GM12878 (cell line): Measurements from ENCODE around the gene HTR4. TPM values are rescaled to one million over a fixed set of nuclear protein-coding genes. Genes with fewer than 3 reads are reported as not detected.

Experiments
- ATAC-seq: fragments of 200-7000 bp; cut with Tn5 transposase; 3 replicates; pipeline ENCODE4 v1.9.1; 2020; ENCODE audit warnings: mild to moderate bottlenecking, moderate library complexity
- BruUV-seq: library from RNA; stranded (reverse); fragments of 400-500 nt; replicated peaks from 2 replicates; lab custom pipeline; 2021; lab: Mats Ljungman, UMichigan
- CTCF ChIA-PET: fragments of 300-600 bp; sonication (Branson Sonifier 250); formaldehyde crosslinking; extraction: SDS; loops from one replicate; lab custom pipeline; 2021; ENCODE audit warnings: inconsistent platforms; lab: Yijun Ruan, JAX
- POLR2A ChIA-PET: fragments of 350-600 bp; formaldehyde crosslinking; extraction: SDS; loops from one replicate; lab custom pipeline; 2021; ENCODE audit warnings: inconsistent platforms; lab: Charles Lee
- RAD21 ChIA-PET: fragments of 300-600 bp; sonication (Branson Sonifier 250); formaldehyde crosslinking; loops from one replicate; lab custom pipeline; 2023; ENCODE audit warnings: antibody characterized with exemption; ENCODE audit not compliant: unreplicated experiment; lab: Charles Lee
- SMC1A ChIA-PET: fragments of 300-600 bp; sonication (Branson Sonifier 250); formaldehyde crosslinking; loops from one replicate; lab custom pipeline; 2023; ENCODE audit not compliant: unreplicated experiment, uncharacterized antibody; lab: Charles Lee
- DNase-seq: peaks from one replicate; pipeline ENCODE4 v3.0.0-alpha.2; 2011; ENCODE audit warnings: low read depth, low spot score
- FAIRE-seq: peaks from 3 replicates; lab custom pipeline; 2011; peaks lifted over from hg19 to GRCh38; lab: Jason Lieb, UNC
- H2AFZ ChIP-seq: 2 replicates; pipeline ENCODE4 v1.6.0; 2011; ENCODE audit warnings: low read depth, low read length, control low read depth; ENCODE audit not compliant: control insufficient read depth
- H3K27ac ChIP-seq: 2 replicates; pipeline ENCODE4 v1.5.1; 2011; ENCODE audit warnings: control low read depth; ENCODE audit not compliant: control insufficient read depth, insufficient read depth
- H3K27me3 ChIP-seq, 2 experiments: replicated peaks in 1 of 2; 2 replicates each; pipeline versions ENCODE4 v1.6.0 to v1.6.1; 2011; ENCODE audit warnings: low read length in 1 of 2; ENCODE audit not compliant: control insufficient read depth in 2 of 2, insufficient read depth in 2 of 2
- H3K36me3 ChIP-seq, 2 experiments: 2 replicates each; pipeline ENCODE4 v1.5.1; 2011; ENCODE audit warnings: low read length in 1 of 2; ENCODE audit not compliant: control insufficient read depth in 2 of 2, insufficient read depth in 2 of 2
- H3K4me1 ChIP-seq: 2 replicates; pipeline ENCODE4 v1.6.1; 2011; ENCODE audit warnings: mild to moderate bottlenecking, low read length, moderate library complexity, mixed read lengths; ENCODE audit not compliant: control insufficient read depth, insufficient read depth
- H3K4me2 ChIP-seq: 2 replicates; pipeline ENCODE4 v1.6.0; 2011; ENCODE audit warnings: control low read depth; ENCODE audit not compliant: control insufficient read depth, insufficient read depth
- H3K4me3 ChIP-seq: fragments of 200-600 bp; sonication (generic); 2 replicates; pipeline ENCODE4 v1.5.1; 2016
- H3K79me2 ChIP-seq: 2 replicates; pipeline ENCODE4 v1.6.0; 2011; ENCODE audit warnings: low read length; ENCODE audit not compliant: control insufficient read depth, insufficient read depth
- H3K9ac ChIP-seq: 2 replicates; pipeline ENCODE4 v1.8.0; 2011; ENCODE audit warnings: low read length, control low read depth, mixed read lengths; ENCODE audit not compliant: control insufficient read depth, insufficient read depth
- H3K9me3 ChIP-seq: replicated peaks from 3 replicates; pipeline ENCODE4 v1.5.1; 2011; ENCODE audit warnings: mild to moderate bottlenecking, low read length; ENCODE audit not compliant: control insufficient read depth, insufficient read depth
- H4K20me1 ChIP-seq: 2 replicates; pipeline ENCODE4 v1.6.0; 2011; ENCODE audit not compliant: control insufficient read depth, insufficient read depth
- BCL11A ChIP-seq: IDR thresholded peaks from 2 replicates; pipeline ENCODE4 v1.6.1; 2011; ENCODE audit warnings: low read depth, low read length
- BHLHE40 ChIP-seq, 2 experiments: fragments of 450-650 bp in 1 of 2; IDR thresholded peaks; 2 replicates each; pipeline ENCODE4 v1.6.1; 2011 to 2017; ENCODE audit warnings: low read depth in 2 of 2, borderline replicate concordance in 1 of 2, improper control_type of control experiment in 1 of 2, low read length in 1 of 2, mild to moderate bottlenecking in 1 of 2
- FOXM1 ChIP-seq: IDR thresholded peaks from 2 replicates; pipeline ENCODE4 v1.6.1; 2012; ENCODE audit warnings: low read depth, mild to moderate bottlenecking, inconsistent platforms, low read length, moderate library complexity
- HDAC2 ChIP-seq: fragments of 200-600 bp; sonication (generic); IDR thresholded peaks from 2 replicates; pipeline ENCODE4 v1.6.1; 2017
- HDGF ChIP-seq: fragments of 450-650 bp; IDR thresholded peaks from 2 replicates; pipeline ENCODE4 v1.6.1; 2016; ENCODE audit warnings: antibody characterized with exemption
- KDM1A ChIP-seq: fragments of 200-600 bp; sonication (generic); IDR thresholded peaks from 2 replicates; pipeline ENCODE4 v1.6.1; 2016; ENCODE audit warnings: borderline replicate concordance
- MYC ChIP-seq: IDR thresholded peaks from 2 replicates; pipeline ENCODE4 v1.6.1; 2011; ENCODE audit warnings: mild to moderate bottlenecking, low read length, moderate library complexity, inconsistent platforms; ENCODE audit not compliant: insufficient read depth, insufficient replicate concordance, insufficient read length, severe bottlenecking
- RAD51 ChIP-seq: fragments of 450-650 bp; IDR thresholded peaks from 2 replicates; pipeline ENCODE4 v1.6.1; 2016; ENCODE audit warnings: moderate library complexity, mild to moderate bottlenecking, inconsistent platforms
- SREBF2 ChIP-seq: IDR thresholded peaks from 2 replicates; pipeline ENCODE4 v1.6.1; 2012; ENCODE audit warnings: mild to moderate bottlenecking, low read length
- WRNIP1 ChIP-seq: IDR thresholded peaks from 2 replicates; pipeline ENCODE4 v1.6.1; 2011; ENCODE audit warnings: low read depth, low read length, improper control_type of control experiment, borderline replicate concordance
- ZNF622 ChIP-seq: fragments of 450-650 bp; IDR thresholded peaks from 2 replicates; pipeline ENCODE4 v1.6.1; 2017; ENCODE audit warnings: mild to moderate bottlenecking, inconsistent platforms
- WGBS: methylation state at CpG from one replicate; pipeline ENCODE4 v1.1.6; 2016; ENCODE audit warnings: low lambda C conversion rate; ENCODE audit not compliant: insufficient replicate concordance, insufficient coverage; ENCODE audit errors: missing lambda C conversion rate; 5-methylcytosine and 5-hydroxymethylcytosine counted together
- in situ Hi-C: fragments of 300-500 bp; cut with MboI; formaldehyde crosslinking; loops from 9 replicates; pipeline ENCODE4 v1.14.3; 2018; ENCODE audit warnings: mixed read lengths
- intact Hi-C: fragments of 100-400 bp; cut with micrococcal nuclease; formaldehyde crosslinking; loops from one replicate; pipeline ENCODE4 v1.14.2; 2022; ENCODE audit not compliant: unreplicated experiment
- polyA plus RNA-seq, 11 experiments: library from polyadenylated mRNA; depleted of rRNA in 4 of 11; unstranded in 6 of 11; stranded (reverse) in 5 of 11; fragments of >200 nt; fragmentation: Nextera tagmentation in 4 of 11; fragmentation: Illumina TruSeq in 1 of 11; extraction: Ambion mirVana in 4 of 11; extraction: Trizol in 1 of 11; gene quantifications; 1 replicate in 1 of 11; 2 replicates in 10 of 11; pipeline versions ENCODE4 v1.2.1 to v1.2.3, GENCODE V29; 2011 to 2016; ENCODE audit warnings: inconsistent platforms in 2 of 11, missing spikeins in 2 of 11, low read depth in 1 of 11
- total RNA-seq, 4 experiments: library from RNA; depleted of rRNA in 3 of 4; stranded (reverse); fragments of >200 nt in 3 of 4; fragmentation: Illumina TruSeq in 1 of 4; extraction: Trizol in 1 of 4; gene quantifications; 2 replicates each; pipeline versions ENCODE4 v1.2.1 to v1.2.3, GENCODE V29; 2013 to 2021
- TF ChIP-seq, protein P1 (sequence below): IDR thresholded peaks from 2 replicates; pipeline ENCODE4 v1.6.1; 2011; ENCODE audit warnings: low read depth, low read length, improper control_type of control experiment, borderline replicate concordance
- TF ChIP-seq, protein P2 (sequence below): IDR thresholded peaks from 2 replicates; pipeline ENCODE4 v1.6.1; 2012; ENCODE audit warnings: mild to moderate bottlenecking, low read depth, low read length
- TF ChIP-seq, protein P3 (sequence below): fragments of 450-650 bp; formaldehyde crosslinking; IDR thresholded peaks from 2 replicates; pipeline ENCODE4 v1.4.0; 2022; ENCODE audit warnings: mild to moderate bottlenecking, moderate library complexity

HTR4 gene
- total and polyA plus RNA-seq, 10 of the 15 experiments (the other 5 are each of a cell fraction or from before 2014, with no cell fraction given), result not detected

DNA sequence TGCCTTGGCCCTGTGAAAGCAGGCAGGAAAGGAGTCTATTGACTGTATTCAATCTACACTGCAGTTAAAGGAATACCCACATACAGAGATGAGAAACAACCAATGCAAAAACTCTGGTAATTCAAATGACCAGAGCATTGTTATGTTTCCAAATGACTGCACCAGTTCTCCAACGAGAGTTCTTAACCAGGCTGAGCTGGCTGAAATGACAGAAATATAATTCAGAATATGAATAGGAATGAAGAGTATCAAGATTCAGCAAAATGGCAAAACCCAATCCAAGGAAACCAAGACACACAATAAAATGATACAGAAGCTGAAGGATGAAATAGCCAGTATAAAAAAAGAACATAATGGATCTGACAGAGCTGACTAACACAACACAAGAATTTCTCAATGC is 119.1 kb downstream of the HTR4 start:
- RAD21 ChIA-PET, result no interaction called here
- H3K36me3 ChIP-seq, result no peaks in the 10 kb centered on the region
- H4K20me1 ChIP-seq, result no peaks in the 10 kb centered on the region
- intact Hi-C loops (no loop called here), in situ Hi-C loops (no loop called here)
- H3K9me3 ChIP-seq, result no peaks in the 10 kb centered on the region
- POLR2A ChIA-PET, result no interaction called here
- DNase-seq (no peak), FAIRE-seq (no peak), ATAC-seq (no peak)
- no peaks in the 10 kb centered on the region for H3K79me2 ChIP-seq
- no peaks in the 10 kb centered on the region for H3K4me1 ChIP-seq
- H3K9ac ChIP-seq, result no peak overlapping the region
- no peak overlapping the region for H2AFZ ChIP-seq
- no peak overlapping the region for H3K27ac ChIP-seq
- WGBS, result 0% methylated on average over 1 of the region's 1 CpG
- no peak overlapping the region for H3K4me3 ChIP-seq
- no peak overlapping the region for H3K4me2 ChIP-seq
- CTCF ChIA-PET, result interaction anchor here (1.2 kb wide), 1 partner anchor 50 kb away, joined by 3 read pairs; no protein-coding TSS in a partner anchor
- SMC1A ChIA-PET, result interaction anchor here (0.6 kb wide), 1 partner anchor 588 kb away, joined by 3 read pairs; no protein-coding TSS in a partner anchor
- no peaks in the 10 kb centered on the region for H3K27me3 ChIP-seq
- BruUV-seq, result no TSS peak
- TF ChIP-seq BHLHE40 (IDR thresholded peaks at IDR 0.05; ENCODE audit: borderline replicate concordance in 1 of 2, low read depth in 2 of 2, low read length in 1 of 2), result no peak
- TF ChIP-seq SREBF2, result no peak
- TF ChIP-seq, protein P1, sequence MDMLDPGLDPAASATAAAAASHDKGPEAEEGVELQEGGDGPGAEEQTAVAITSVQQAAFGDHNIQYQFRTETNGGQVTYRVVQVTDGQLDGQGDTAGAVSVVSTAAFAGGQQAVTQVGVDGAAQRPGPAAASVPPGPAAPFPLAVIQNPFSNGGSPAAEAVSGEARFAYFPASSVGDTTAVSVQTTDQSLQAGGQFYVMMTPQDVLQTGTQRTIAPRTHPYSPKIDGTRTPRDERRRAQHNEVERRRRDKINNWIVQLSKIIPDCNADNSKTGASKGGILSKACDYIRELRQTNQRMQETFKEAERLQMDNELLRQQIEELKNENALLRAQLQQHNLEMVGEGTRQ, result no peak
- TF ChIP-seq KDM1A, result no peak
- TF ChIP-seq BCL11A, result no peak
- TF ChIP-seq HDGF, result no peak
- no peak for TF ChIP-seq RAD51
- no peak for TF ChIP-seq WRNIP1
- no peak for TF ChIP-seq MYC
- TF ChIP-seq, protein P2, sequence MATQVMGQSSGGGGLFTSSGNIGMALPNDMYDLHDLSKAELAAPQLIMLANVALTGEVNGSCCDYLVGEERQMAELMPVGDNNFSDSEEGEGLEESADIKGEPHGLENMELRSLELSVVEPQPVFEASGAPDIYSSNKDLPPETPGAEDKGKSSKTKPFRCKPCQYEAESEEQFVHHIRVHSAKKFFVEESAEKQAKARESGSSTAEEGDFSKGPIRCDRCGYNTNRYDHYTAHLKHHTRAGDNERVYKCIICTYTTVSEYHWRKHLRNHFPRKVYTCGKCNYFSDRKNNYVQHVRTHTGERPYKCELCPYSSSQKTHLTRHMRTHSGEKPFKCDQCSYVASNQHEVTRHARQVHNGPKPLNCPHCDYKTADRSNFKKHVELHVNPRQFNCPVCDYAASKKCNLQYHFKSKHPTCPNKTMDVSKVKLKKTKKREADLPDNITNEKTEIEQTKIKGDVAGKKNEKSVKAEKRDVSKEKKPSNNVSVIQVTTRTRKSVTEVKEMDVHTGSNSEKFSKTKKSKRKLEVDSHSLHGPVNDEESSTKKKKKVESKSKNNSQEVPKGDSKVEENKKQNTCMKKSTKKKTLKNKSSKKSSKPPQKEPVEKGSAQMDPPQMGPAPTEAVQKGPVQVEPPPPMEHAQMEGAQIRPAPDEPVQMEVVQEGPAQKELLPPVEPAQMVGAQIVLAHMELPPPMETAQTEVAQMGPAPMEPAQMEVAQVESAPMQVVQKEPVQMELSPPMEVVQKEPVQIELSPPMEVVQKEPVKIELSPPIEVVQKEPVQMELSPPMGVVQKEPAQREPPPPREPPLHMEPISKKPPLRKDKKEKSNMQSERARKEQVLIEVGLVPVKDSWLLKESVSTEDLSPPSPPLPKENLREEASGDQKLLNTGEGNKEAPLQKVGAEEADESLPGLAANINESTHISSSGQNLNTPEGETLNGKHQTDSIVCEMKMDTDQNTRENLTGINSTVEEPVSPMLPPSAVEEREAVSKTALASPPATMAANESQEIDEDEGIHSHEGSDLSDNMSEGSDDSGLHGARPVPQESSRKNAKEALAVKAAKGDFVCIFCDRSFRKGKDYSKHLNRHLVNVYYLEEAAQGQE, result no peak
- TF ChIP-seq FOXM1, result no peak
- no peak for TF ChIP-seq ZNF622
- TF ChIP-seq, protein P3, sequence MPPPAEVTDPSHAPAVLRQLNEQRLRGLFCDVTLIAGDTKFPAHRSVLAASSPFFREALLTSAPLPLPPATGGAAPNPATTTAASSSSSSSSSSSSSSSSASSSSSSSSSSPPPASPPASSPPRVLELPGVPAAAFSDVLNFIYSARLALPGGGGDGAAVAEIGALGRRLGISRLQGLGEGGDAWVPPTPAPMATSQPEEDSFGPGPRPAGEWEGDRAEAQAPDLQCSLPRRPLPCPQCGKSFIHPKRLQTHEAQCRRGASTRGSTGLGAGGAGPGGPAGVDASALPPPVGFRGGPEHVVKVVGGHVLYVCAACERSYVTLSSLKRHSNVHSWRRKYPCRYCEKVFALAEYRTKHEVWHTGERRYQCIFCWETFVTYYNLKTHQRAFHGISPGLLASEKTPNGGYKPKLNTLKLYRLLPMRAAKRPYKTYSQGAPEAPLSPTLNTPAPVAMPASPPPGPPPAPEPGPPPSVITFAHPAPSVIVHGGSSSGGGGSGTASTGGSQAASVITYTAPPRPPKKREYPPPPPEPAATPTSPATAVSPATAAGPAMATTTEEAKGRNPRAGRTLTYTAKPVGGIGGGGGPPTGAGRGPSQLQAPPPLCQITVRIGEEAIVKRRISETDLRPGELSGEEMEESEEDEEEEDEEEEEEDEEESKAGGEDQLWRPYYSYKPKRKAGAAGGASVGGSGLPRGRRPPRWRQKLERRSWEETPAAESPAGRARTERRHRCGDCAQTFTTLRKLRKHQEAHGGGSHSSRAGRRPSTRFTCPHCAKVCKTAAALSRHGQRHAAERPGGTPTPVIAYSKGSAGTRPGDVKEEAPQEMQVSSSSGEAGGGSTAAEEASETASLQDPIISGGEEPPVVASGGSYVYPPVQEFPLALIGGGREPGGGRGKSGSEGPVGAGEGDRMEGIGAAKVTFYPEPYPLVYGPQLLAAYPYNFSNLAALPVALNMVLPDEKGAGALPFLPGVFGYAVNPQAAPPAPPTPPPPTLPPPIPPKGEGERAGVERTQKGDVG (CRISPR knock-in tag), result no peak
- no peak for TF ChIP-seq HDAC2
